ENCODE results near the gene GALNT11.
A peak's percentile ranks its signal among the peaks of the same experiment; 100 is the strongest.
"Not testable (repeated sequence)": the region's sequence is repeated elsewhere in the genome, so short reads cannot be mapped to it uniquely, and the experiment has no call there.

GALNT11 gene

GRCh38 chr7:152025937-152026890 lies 740 bp downstream of the GALNT11 start:
- peak overlapping the region; percentile 80 for H3K4me3 ChIP-seq (ENCODE audit: low read depth, low read length)
- DNase-seq (ENCODE audit: low read depth, low spot score), result no peak
- TF ChIP-seq CTCF (IDR thresholded peaks at IDR 0.05; ENCODE audit: low read depth, low read length), result no peak
- in situ Hi-C loops (cut with HindIII; ENCODE audit: low sequenced_read_pairs), result no loop called here

DNA sequence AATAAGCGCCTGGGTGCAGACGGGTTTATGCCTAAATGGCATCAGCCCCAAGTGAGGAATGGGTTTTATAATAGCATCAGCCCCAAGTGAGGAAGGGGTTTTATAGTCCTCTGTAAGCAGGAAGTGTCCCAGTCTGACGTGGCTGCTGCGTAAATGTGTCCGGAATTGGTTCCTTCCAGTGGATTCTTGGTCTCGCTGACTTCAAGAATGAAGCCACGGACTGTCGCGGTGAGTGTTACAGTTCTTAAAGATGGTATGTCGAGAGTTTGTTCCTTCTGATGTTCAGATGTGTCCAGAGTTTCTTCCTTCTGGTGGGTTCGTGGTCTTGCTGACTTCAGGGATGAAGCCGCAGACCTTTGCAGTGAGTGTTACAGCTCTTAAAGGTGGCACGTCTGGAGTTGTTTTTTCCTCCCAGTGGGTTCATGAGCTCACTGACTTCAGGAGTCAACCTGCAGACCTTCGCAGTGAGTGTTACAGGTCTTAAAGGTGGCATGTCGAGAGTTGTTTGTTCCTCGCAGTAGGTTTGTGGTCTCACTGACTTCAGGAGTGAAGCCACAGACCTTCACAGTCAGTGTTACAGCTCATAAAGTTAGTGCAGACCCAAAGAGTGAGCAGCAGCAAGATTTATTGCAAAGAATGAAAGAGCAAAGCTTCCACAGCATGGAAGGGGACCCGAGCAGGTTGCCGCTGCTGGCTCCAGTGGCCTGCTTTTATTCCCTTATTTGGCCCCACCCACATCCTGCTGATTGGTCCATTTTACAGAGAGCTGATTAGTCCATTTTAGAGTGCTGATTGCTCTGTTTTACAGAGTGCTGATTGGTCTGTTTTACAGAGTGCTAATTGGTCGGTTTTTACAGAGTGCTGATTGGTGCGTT lies 2.3 kb downstream of the GALNT11 start:
- in situ Hi-C loops (cut with HindIII; ENCODE audit: low sequenced_read_pairs); DNase-seq (ENCODE audit: low read depth, low spot score); H3K4me3 ChIP-seq (ENCODE audit: low read depth, low read length): not testable (repeated sequence)

DNA sequence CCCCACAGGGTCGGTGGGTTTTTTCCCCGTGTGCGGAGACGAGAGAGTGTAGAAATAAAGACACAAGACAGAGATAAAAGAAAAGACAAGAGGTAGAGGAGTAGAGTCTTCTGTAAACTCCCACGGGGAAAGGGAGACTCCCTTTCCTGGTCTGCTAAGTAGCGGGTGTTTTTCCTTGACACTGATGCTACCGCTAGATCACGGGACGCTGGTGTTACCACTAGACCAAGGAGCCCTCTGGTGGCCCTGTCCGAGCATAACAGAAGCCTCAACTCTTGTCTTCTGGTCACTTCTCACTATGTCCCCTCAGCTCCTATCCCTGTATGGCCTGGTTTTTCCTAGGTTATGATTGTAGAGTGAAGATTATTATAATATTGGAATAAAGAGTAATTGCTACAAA lies 4.6 kb downstream of the GALNT11 start:
- DNase-seq (ENCODE audit: low read depth, low spot score); H3K4me3 ChIP-seq (ENCODE audit: low read depth, low read length): not testable (repeated sequence)

GRCh38 chr7:152030639-152031038 lies 5.2 kb downstream of the GALNT11 start:
- DNase-seq (ENCODE audit: low read depth, low spot score); in situ Hi-C loops (cut with HindIII; ENCODE audit: low sequenced_read_pairs); H3K4me3 ChIP-seq (ENCODE audit: low read depth, low read length): not testable (repeated sequence)

More for the DNA sequence above, 4.6 kb downstream of the GALNT11 start:
- in situ Hi-C loops (cut with HindIII; ENCODE audit: low sequenced_read_pairs), result not testable (repeated sequence)
- TF ChIP-seq CTCF (IDR thresholded peaks at IDR 0.05; ENCODE audit: low read depth, low read length), result peak; percentile 34

- in situ Hi-C loops (cut with HindIII; ENCODE audit: low sequenced_read_pairs), result no loop called here
- no peak for DNase-seq (ENCODE audit: low read depth, low spot score)
- H3K4me3 ChIP-seq (ENCODE audit: low read depth, low read length), result no peak overlapping the region
- TF ChIP-seq CTCF (IDR thresholded peaks at IDR 0.05; ENCODE audit: low read depth, low read length), result no peak
These were observed 10.3 kb downstream of the GALNT11 start for GRCh38 chr7:152035817-152036216.

DNA sequence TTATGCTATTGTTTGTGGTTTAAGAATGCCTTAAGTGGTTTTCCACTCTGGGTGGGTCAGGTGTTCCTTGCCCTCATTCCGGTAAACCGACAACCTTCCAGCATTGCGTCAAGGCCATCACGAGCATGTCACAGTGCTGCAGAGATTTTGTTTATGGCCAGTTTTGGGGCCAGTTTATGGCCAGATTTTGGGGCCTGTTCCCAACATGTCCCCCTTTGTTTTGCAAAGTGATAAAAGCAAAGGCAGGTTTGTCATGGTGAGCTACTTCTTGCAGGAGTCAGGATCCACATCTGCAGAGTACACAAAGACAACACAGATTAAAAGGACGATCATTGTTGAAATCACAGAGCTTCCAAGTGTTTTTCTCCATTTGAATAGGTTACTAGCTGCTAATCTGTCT lies 12.9 kb downstream of the GALNT11 start:
- DNase-seq (ENCODE audit: low read depth, low spot score); H3K4me3 ChIP-seq (ENCODE audit: low read depth, low read length); in situ Hi-C loops (cut with HindIII; ENCODE audit: low sequenced_read_pairs): not testable (repeated sequence)

GRCh38 chr7:152043086-152043485 lies 17.6 kb downstream of the GALNT11 start:
- in situ Hi-C loops (cut with HindIII; ENCODE audit: low sequenced_read_pairs); H3K4me3 ChIP-seq (ENCODE audit: low read depth, low read length): not testable (repeated sequence)
- DNase-seq (ENCODE audit: low read depth, low spot score), result peak; percentile 5

GRCh38 chr7:152044909-152045308 lies 19.4 kb downstream of the GALNT11 start:
- H3K4me3 ChIP-seq (ENCODE audit: low read depth, low read length); in situ Hi-C loops (cut with HindIII; ENCODE audit: low sequenced_read_pairs); DNase-seq (ENCODE audit: low read depth, low spot score): not testable (repeated sequence)

- TF ChIP-seq CTCF (IDR thresholded peaks at IDR 0.05; ENCODE audit: low read depth, low read length), result no peak
- DNase-seq (ENCODE audit: low read depth, low spot score), result no peak
- in situ Hi-C loops (cut with HindIII; ENCODE audit: low sequenced_read_pairs), result no loop called here
- no peak overlapping the region for H3K4me3 ChIP-seq (ENCODE audit: low read depth, low read length)
These were observed 21.1 kb downstream of the GALNT11 start for GRCh38 chr7:152046531-152046930.

Measured in astrocyte of the spinal cord (primary cell).